Skeletal muscle tissue (tissue), 4 donors: ENCODE measurements around the gene CEP290. TPM values are rescaled to one million over a fixed set of nuclear protein-coding genes. Genes with fewer than 3 reads are reported as not detected.

ENCODE experiments used
- H3K27ac ChIP-seq: one replicate; pipeline ENCODE4 v1.7.0; 2013; ENCODE audit warnings: mild to moderate bottlenecking, low read depth, low read length, inconsistent platforms
- H3K27me3 ChIP-seq, 3 donors: one replicate each; pipeline ENCODE4 v1.7.0; 2013; ENCODE audit warnings: low read length in 3 of 3; ENCODE audit not compliant: control insufficient read depth in 3 of 3, insufficient read depth in 3 of 3
- H3K36me3 ChIP-seq, 3 donors: one replicate each; pipeline ENCODE4 v1.7.0; 2013; ENCODE audit warnings: low read length in 3 of 3; ENCODE audit not compliant: control insufficient read depth in 3 of 3, insufficient read depth in 3 of 3
- H3K4me1 ChIP-seq, 3 donors: one replicate each; pipeline ENCODE4 v1.7.0; 2013; ENCODE audit warnings: low read length in 3 of 3, mild to moderate bottlenecking in 3 of 3; ENCODE audit not compliant: control insufficient read depth in 3 of 3, insufficient read depth in 3 of 3
- H3K4me3 ChIP-seq, 3 donors: one replicate each; pipeline ENCODE4 v1.7.0; 2013; ENCODE audit warnings: low read length in 3 of 3
- H3K9ac ChIP-seq, 3 donors: one replicate each; pipeline ENCODE4 v1.7.0; 2013; ENCODE audit warnings: low read length in 3 of 3, mild to moderate bottlenecking in 3 of 3, moderate library complexity in 2 of 3, low read depth in 1 of 3
- H3K9me3 ChIP-seq, 3 donors: one replicate each; pipeline ENCODE4 v1.7.0; 2013; ENCODE audit warnings: low read length in 3 of 3; ENCODE audit not compliant: control insufficient read depth in 3 of 3
- total RNA-seq: library from RNA; depleted of rRNA; stranded (reverse); fragments of >200 nt; gene quantifications from one replicate; pipeline ENCODE4 v1.2.3, GENCODE V29; 2014
- donor health status: Osteomylitis.

CEP290 gene
- total RNA-seq, 1 donor from 2014 or later, result 12.0 TPM

DNA sequence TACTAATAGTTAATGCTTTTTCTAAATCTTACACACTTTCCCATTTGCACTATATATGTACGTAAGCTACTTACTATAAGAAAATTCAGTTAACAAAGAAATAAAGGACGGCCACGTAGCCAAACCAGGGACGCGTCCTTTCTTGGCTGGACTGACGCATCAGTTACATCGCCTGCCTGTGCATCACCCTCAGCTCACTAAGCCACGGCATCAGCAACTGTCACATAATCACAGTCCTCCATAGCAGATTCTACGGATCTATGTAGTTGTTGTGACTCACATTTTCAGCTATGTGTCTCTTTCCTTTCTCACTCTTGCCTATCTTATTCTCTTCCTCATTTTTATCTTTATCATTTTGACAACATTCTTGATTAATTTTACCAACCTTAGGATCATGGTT, 74.6 kb downstream of the CEP290 start:
- Histone ChIP-seq H3K9me3 (no peaks in the 10 kb centered on the region), H3K27ac (no peak overlapping the region), H3K9ac (no peak overlapping the region), H3K36me3 (peaks cover 0 to 6% (median 2%) of the 10 kb centered on the region in 3 donors), H3K27me3 (no peaks in the 10 kb centered on the region), H3K4me3 (no peak overlapping the region), H3K4me1 (no peaks in the 10 kb centered on the region)

DNA sequence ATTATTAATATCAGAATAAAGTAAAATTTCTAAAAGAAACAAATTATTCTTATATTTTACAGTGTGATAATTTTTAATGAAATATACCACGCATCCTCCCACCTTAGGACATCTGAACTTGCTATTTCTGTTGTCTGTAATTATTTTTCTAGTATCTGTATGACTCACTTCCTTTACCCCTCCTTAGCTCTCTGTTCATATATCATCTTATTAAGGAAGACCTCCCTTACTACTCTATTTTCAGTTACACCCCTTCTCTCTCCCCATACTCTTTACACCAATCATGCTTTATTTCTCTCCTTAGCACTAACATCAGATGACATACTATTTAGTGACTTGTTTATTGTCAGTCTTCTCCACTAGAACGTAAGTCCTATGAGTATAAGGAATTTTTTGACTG, 78.5 kb downstream of the CEP290 start:
- no peak overlapping the region for H3K4me3 ChIP-seq
- H3K27ac ChIP-seq, result no peak overlapping the region
- H3K27me3 ChIP-seq, result no peaks in the 10 kb centered on the region
- H3K4me1 ChIP-seq, result no peaks in the 10 kb centered on the region
- no peak overlapping the region for H3K9ac ChIP-seq
- H3K36me3 ChIP-seq, result peaks cover 0 to 6% (median 0%) of the 10 kb centered on the region in 3 donors
- H3K9me3 ChIP-seq, result no peaks in the 10 kb centered on the region

GRCh38 chr12:88062474-88062873, 79.4 kb downstream of the CEP290 start:
- Histone ChIP-seq H3K4me1 (no peaks in the 10 kb centered on the region), H3K27ac (no peak overlapping the region), H3K9ac (no peak overlapping the region), H3K27me3 (no peaks in the 10 kb centered on the region), H3K36me3 (peaks cover 0 to 12% (median 5%) of the 10 kb centered on the region in 3 donors), H3K4me3 (no peak overlapping the region), H3K9me3 (no peaks in the 10 kb centered on the region)

- Histone ChIP-seq H3K9me3 (no peaks in the 10 kb centered on the region), H3K36me3 (peaks cover 0 to 23% (median 14%) of the 10 kb centered on the region in 3 donors), H3K27ac (no peak overlapping the region), H3K4me3 (no peak overlapping the region), H3K27me3 (no peaks in the 10 kb centered on the region), H3K9ac (no peak overlapping the region), H3K4me1 (no peaks in the 10 kb centered on the region)
Observed at GRCh38 chr12:88058719-88059077, 83.2 kb downstream of the CEP290 start.

GRCh38 chr12:88057994-88058718, 83.7 kb downstream of the CEP290 start:
- H3K27ac ChIP-seq, result no peak overlapping the region
- no peaks in the 10 kb centered on the region for H3K9me3 ChIP-seq
- H3K4me1 ChIP-seq, result no peaks in the 10 kb centered on the region
- H3K27me3 ChIP-seq, result no peaks in the 10 kb centered on the region
- no peak overlapping the region for H3K4me3 ChIP-seq
- peaks cover 0 to 23% (median 14%) of the 10 kb centered on the region in 3 donors for H3K36me3 ChIP-seq
- H3K9ac ChIP-seq, result no peak overlapping the region

GRCh38 chr12:88056571-88056970, 85.3 kb downstream of the CEP290 start:
- Histone ChIP-seq H3K4me1 (no peaks in the 10 kb centered on the region), H3K4me3 (no peak overlapping the region), H3K27ac (no peak overlapping the region), H3K9me3 (no peaks in the 10 kb centered on the region), H3K27me3 (no peaks in the 10 kb centered on the region), H3K36me3 (peaks cover 0 to 23% (median 18%) of the 10 kb centered on the region in 3 donors), H3K9ac (no peak overlapping the region)

- Histone ChIP-seq H3K9ac (no peak overlapping the region), H3K36me3 (peaks cover 0 to 33% (median 23%) of the 10 kb centered on the region in 3 donors), H3K4me1 (no peaks in the 10 kb centered on the region), H3K27me3 (no peaks in the 10 kb centered on the region), H3K9me3 (no peaks in the 10 kb centered on the region), H3K27ac (no peak overlapping the region), H3K4me3 (no peak overlapping the region)
Observed at GRCh38 chr12:88052686-88053085, 89.2 kb downstream of the CEP290 start.

DNA sequence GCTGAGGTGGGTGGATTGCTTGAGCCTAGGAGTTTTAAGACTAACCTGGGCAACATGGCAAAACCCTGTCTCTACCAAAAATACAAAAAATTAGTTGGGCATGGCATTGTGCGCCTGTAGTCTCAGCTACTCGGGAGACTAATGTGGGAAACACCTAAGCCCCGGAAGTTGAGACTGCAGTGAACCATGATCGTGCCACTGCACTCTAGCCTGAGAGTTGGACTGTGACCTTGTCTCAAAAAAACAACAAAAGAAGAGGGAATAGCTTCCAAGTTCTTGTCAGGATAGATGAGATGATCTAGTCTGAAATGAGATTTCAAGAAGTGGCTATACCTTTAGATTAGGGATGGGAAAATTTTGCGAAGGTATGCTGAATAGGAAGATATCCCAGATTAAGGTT, 97.9 kb downstream of the CEP290 start:
- no peaks in the 10 kb centered on the region for H3K27me3 ChIP-seq
- no peak overlapping the region for H3K27ac ChIP-seq
- H3K4me1 ChIP-seq, result no peaks in the 10 kb centered on the region
- no peak overlapping the region for H3K9ac ChIP-seq
- H3K4me3 ChIP-seq, result no peak overlapping the region
- peaks cover 13 to 42% (median 35%) of the 10 kb centered on the region in 3 donors for H3K36me3 ChIP-seq
- H3K9me3 ChIP-seq, result no peaks in the 10 kb centered on the region

GRCh38 chr12:88037770-88038169, 104.1 kb downstream of the CEP290 start:
- Histone ChIP-seq H3K9me3 (no peaks in the 10 kb centered on the region), H3K9ac (no peak overlapping the region), H3K27ac (no peak overlapping the region), H3K36me3 (no peaks in the 10 kb centered on the region), H3K4me1 (peaks cover 9 to 26% (median 12%) of the 10 kb centered on the region in 3 donors), H3K4me3 (no peak overlapping the region), H3K27me3 (no peaks in the 10 kb centered on the region)

GRCh38 chr12:88036353-88036965, 105.4 kb downstream of the CEP290 start:
- Histone ChIP-seq H3K4me1 (peaks cover 9 to 26% (median 12%) of the 10 kb centered on the region in 3 donors), H3K27me3 (no peaks in the 10 kb centered on the region), H3K27ac (no peak overlapping the region), H3K4me3 (peak overlapping the region; percentile 94 to 100 (median 98)), H3K36me3 (no peaks in the 10 kb centered on the region), H3K9me3 (no peaks in the 10 kb centered on the region), H3K9ac (peak overlapping the region in 2 of 3 donors; percentile 89)
